Lower leg skin (tissue), 4 donors: ENCODE data around the gene PLCB1. TPM values are rescaled to one million over a fixed set of nuclear protein-coding genes. Genes with fewer than 3 reads are reported as not detected.
"Not testable (repeated sequence)": the region's sequence is repeated elsewhere in the genome, so short reads cannot be mapped to it uniquely, and the experiment has no call there.

ENCODE experiments used
- DNase-seq, 2 donors: peaks; one replicate each; pipeline ENCODE4 v3.0.0-alpha.2; 2019; ENCODE audit warnings: low spot score in 2 of 2
- H3K4me3 ChIP-seq: fragments of 200-600 bp; sonication (generic); 2 replicates; pipeline ENCODE4 v1.5.1; 2017; ENCODE audit warnings: mild to moderate bottlenecking, low read depth; ENCODE audit not compliant: poor library complexity, severe bottlenecking
- CTCF ChIP-seq, 3 donors: fragments of 450-650 bp; IDR thresholded peaks; one replicate each; pipeline ENCODE4 v1.5.1; 2016; ENCODE audit warnings: antibody characterized with exemption in 3 of 3, mild to moderate bottlenecking in 3 of 3, moderate library complexity in 2 of 3
- POLR2A ChIP-seq, 2 donors: fragments of 450-650 bp; IDR thresholded peaks; one replicate each; pipeline ENCODE4 v1.6.1; 2016 to 2017; ENCODE audit warnings: antibody characterized with exemption in 2 of 2, mild to moderate bottlenecking in 1 of 2, moderate library complexity in 1 of 2
- WGBS, 2 donors: methylation state at CpG; one replicate each; pipeline ENCODE4 v1.1.5; 2018; 5-methylcytosine and 5-hydroxymethylcytosine counted together
- intact Hi-C: fragments of 100-400 bp; cut with DNase I; formaldehyde crosslinking; loops from one replicate; pipeline ENCODE4 v1.15.0; 2023; ENCODE audit warnings: low total_unique reads
- total RNA-seq, 4 donors: library from RNA; depleted of rRNA; stranded (reverse); fragments of >200 nt; gene quantifications; one replicate each; pipeline ENCODE4 v1.1.0, GENCODE V29; 2016

The PLCB1 gene
- total RNA-seq, 4 donors from 2014 or later, result 4.1 to 16.2 (median 9.1) TPM

GRCh38 chr20:8372824-8373380 lies 240.8 kb downstream of the PLCB1 start:
- WGBS, 2 donors, result 77 to 81% methylated on average over 5 of the region's 5 CpGs
- no peak overlapping the region for H3K4me3 ChIP-seq
- TF ChIP-seq POLR2A (IDR thresholded peaks at IDR 0.05) (no peak), CTCF (IDR thresholded peaks at IDR 0.05) (no peak)
- DNase-seq, result no peak
- intact Hi-C loops, result no loop called here

GRCh38 chr20:8373579-8373978 lies 241.5 kb downstream of the PLCB1 start:
- 94 to 96% methylated on average over 1 of the region's 1 CpG for WGBS, 2 donors
- no peak overlapping the region for H3K4me3 ChIP-seq
- DNase-seq, result no peak
- intact Hi-C loops, result no loop called here
- TF ChIP-seq CTCF (IDR thresholded peaks at IDR 0.05) (no peak), POLR2A (IDR thresholded peaks at IDR 0.05) (no peak)

GRCh38 chr20:8375898-8376297 lies 243.8 kb downstream of the PLCB1 start:
- no peak overlapping the region for H3K4me3 ChIP-seq
- no peak for DNase-seq
- TF ChIP-seq POLR2A (IDR thresholded peaks at IDR 0.05) (no peak), CTCF (IDR thresholded peaks at IDR 0.05) (no peak)
- 67 to 70% methylated on average over 2 of the region's 2 CpGs for WGBS, 2 donors
- intact Hi-C loops, result no loop called here

- intact Hi-C loops, result no loop called here
- 94 to 95% methylated on average over 3 of the region's 3 CpGs for WGBS, 2 donors
- TF ChIP-seq CTCF (IDR thresholded peaks at IDR 0.05) (no peak), POLR2A (IDR thresholded peaks at IDR 0.05) (no peak)
- H3K4me3 ChIP-seq, result no peak overlapping the region
- DNase-seq, result no peak
Measured at GRCh38 chr20:8376940-8377339, 244.9 kb downstream of the PLCB1 start.

GRCh38 chr20:8379125-8379524 lies 247.1 kb downstream of the PLCB1 start:
- H3K4me3 ChIP-seq, DNase-seq, intact Hi-C loops: not testable (repeated sequence)
- 100% methylated on average over 1 of the region's 1 CpG for WGBS, 2 donors

- no peak overlapping the region for H3K4me3 ChIP-seq
- WGBS, 2 donors, result 26 to 44% methylated on average over 3 of the region's 3 CpGs
- no peak for TF ChIP-seq CTCF (IDR thresholded peaks at IDR 0.05)
- no peak for TF ChIP-seq POLR2A (IDR thresholded peaks at IDR 0.05)
- DNase-seq, result no peak
- intact Hi-C loops, result no loop called here
Measured at GRCh38 chr20:8385247-8385646, 253.2 kb downstream of the PLCB1 start.
